Measurements from ENCODE around the gene ETFA.

DNA sequence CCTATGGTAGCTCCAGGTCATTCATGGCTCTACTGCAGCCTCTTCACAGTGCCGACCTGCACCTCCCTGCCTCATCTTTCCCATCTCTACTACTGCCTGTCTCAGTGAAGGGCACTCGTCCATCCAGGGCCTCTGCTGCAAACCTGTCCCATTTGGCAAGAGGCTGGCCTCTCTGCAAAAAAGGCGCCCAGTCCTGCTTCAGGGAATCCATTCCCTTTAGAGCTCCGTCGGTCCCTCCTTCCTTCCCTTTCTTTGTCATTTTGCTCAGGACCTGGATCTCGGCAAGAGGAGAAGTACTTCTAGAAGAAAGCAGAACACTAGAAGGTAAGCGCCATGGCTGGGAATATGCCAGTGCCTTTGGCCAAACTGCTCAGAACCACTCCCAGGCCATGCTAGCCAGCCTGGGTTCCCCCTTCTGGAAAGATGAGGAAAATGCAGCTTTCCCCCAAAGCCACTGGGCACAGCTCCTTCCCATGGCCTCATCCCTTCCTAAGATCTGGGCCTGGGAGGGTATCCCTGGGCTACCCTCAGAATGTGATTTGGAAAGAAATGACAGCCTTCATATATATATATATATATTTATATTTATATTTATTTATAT lies 18.9 kb upstream of the ETFA start:
- peak; percentile 66 to 76 (median 72) for TF ChIP-seq CTCF (IDR thresholded peaks at IDR 0.05; ENCODE audit: control extremely low read depth in 1 of 3, insufficient read depth in 1 of 3, low read depth in 1 of 3, low read length in 3 of 3)
- no peak for TF ChIP-seq PHF8 (conservative IDR thresholded peaks at IDR 0.05; ENCODE audit: low read depth, low read length)
- TF ChIP-seq, protein P1, sequence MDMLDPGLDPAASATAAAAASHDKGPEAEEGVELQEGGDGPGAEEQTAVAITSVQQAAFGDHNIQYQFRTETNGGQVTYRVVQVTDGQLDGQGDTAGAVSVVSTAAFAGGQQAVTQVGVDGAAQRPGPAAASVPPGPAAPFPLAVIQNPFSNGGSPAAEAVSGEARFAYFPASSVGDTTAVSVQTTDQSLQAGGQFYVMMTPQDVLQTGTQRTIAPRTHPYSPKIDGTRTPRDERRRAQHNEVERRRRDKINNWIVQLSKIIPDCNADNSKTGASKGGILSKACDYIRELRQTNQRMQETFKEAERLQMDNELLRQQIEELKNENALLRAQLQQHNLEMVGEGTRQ (IDR thresholded peaks at IDR 0.05; ENCODE audit: low read length): no peak
- TF ChIP-seq RFX5 (IDR thresholded peaks at IDR 0.05; ENCODE audit: borderline replicate concordance, low read depth, low read length): no peak
- TF ChIP-seq MAFK (IDR thresholded peaks at IDR 0.05; ENCODE audit: low read depth, low read length): no peak
- TF ChIP-seq, protein P2, sequence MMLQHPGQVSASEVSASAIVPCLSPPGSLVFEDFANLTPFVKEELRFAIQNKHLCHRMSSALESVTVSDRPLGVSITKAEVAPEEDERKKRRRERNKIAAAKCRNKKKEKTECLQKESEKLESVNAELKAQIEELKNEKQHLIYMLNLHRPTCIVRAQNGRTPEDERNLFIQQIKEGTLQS (IDR thresholded peaks at IDR 0.05; ENCODE audit: insufficient read depth, low read depth, low read length): no peak

Data from H1 (cell line).